Measurements from ENCODE around the gene CXCR6.

DNA sequence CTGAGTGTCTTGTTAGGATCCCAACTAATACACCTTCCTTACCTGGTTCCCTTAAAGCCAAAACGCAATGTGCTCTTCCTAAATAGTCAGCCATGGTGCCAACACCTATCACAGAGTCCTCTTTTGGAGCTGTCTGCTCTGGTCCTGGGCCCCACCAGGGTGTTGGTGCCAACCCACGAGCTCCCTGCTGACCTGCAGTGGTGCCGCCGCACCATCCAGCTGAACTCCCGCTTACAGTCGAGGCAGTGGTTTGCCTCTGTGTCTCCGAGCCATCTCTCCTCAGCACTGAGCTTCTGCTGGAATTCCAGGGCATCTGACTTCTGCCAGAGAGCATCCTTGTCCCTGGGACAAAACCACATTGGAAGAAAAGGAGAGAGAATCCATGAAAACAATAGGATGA is 15.9 kb downstream of the CXCR6 start:
- TF ChIP-seq, protein P1, sequence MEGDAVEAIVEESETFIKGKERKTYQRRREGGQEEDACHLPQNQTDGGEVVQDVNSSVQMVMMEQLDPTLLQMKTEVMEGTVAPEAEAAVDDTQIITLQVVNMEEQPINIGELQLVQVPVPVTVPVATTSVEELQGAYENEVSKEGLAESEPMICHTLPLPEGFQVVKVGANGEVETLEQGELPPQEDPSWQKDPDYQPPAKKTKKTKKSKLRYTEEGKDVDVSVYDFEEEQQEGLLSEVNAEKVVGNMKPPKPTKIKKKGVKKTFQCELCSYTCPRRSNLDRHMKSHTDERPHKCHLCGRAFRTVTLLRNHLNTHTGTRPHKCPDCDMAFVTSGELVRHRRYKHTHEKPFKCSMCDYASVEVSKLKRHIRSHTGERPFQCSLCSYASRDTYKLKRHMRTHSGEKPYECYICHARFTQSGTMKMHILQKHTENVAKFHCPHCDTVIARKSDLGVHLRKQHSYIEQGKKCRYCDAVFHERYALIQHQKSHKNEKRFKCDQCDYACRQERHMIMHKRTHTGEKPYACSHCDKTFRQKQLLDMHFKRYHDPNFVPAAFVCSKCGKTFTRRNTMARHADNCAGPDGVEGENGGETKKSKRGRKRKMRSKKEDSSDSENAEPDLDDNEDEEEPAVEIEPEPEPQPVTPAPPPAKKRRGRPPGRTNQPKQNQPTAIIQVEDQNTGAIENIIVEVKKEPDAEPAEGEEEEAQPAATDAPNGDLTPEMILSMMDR (IDR thresholded peaks at IDR 0.05) = no peak
- no peak for TF ChIP-seq EZH2phosphoT487 (IDR thresholded peaks at IDR 0.05)
- TF ChIP-seq EZH2 (IDR thresholded peaks at IDR 0.05) = no peak
